CD14-positive monocyte (primary cell): Measurements from ENCODE around the gene ACTA2. TPM values are rescaled to one million over a fixed set of nuclear protein-coding genes. Genes with fewer than 3 reads are reported as not detected.

Experiments
- DNase-seq, 3 donors: peaks; one replicate each; pipeline ENCODE4 v3.0.0-alpha.2; 2011 to 2022
- H2AFZ ChIP-seq: 2 replicates; pipeline ENCODE4 v1.6.0; 2012; ENCODE audit warnings: mild to moderate bottlenecking, low read depth, low read length, inconsistent platforms; ENCODE audit not compliant: insufficient read depth, poor library complexity, severe bottlenecking
- H3K27ac ChIP-seq, 2 donors: 1 replicate in 1 of 2; 2 replicates in 1 of 2; pipeline ENCODE4 v1.5.1; 2012 to 2013; ENCODE audit warnings: low read length in 2 of 2, control low read depth in 1 of 2, inconsistent platforms in 1 of 2, low read depth in 1 of 2, mild to moderate bottlenecking in 1 of 2
- H3K27me3 ChIP-seq, 2 donors: one replicate each; pipeline versions ENCODE4 v1.6.0 to v1.6.1; 2011 to 2013; ENCODE audit warnings: low read length in 2 of 2; ENCODE audit not compliant: control insufficient read depth in 2 of 2, insufficient read depth in 2 of 2
- H3K36me3 ChIP-seq, 2 donors: replicated peaks in 1 of 2; 1 replicate in 1 of 2; 2 replicates in 1 of 2; pipeline versions ENCODE4 v1.5.1 to v1.6.1; 2012 to 2013; ENCODE audit warnings: low read length in 2 of 2, control low read depth in 1 of 2, inconsistent platforms in 1 of 2, mild to moderate bottlenecking in 1 of 2; ENCODE audit not compliant: insufficient read depth in 2 of 2, control insufficient read depth in 1 of 2
- H3K4me1 ChIP-seq, 2 donors: 1 replicate in 1 of 2; 2 replicates in 1 of 2; pipeline versions ENCODE4 v1.5.1 to v1.6.1; 2012 to 2013; ENCODE audit warnings: low read length in 2 of 2, control low read depth in 1 of 2, inconsistent platforms in 1 of 2, mild to moderate bottlenecking in 1 of 2, moderate library complexity in 1 of 2; ENCODE audit not compliant: insufficient read depth in 2 of 2, control insufficient read depth in 1 of 2
- H3K4me2 ChIP-seq: replicated peaks from 2 replicates; pipeline ENCODE3; 2012; ENCODE audit warnings: low read length, moderate library complexity, mild to moderate bottlenecking; ENCODE audit not compliant: poor library complexity, severe bottlenecking; ENCODE audit errors: extremely low read depth
- H3K4me3 ChIP-seq, 3 experiments: fragments of 200-600 bp in 1 of 3; sonication (generic) in 1 of 3; replicated peaks in 1 of 3; 1 replicate in 2 of 3; 2 replicates in 1 of 3; pipeline ENCODE4 v1.5.1; 2011 to 2013; ENCODE audit warnings: low read length in 3 of 3, mild to moderate bottlenecking in 3 of 3, control low read depth in 2 of 3, low read depth in 2 of 3, inconsistent platforms in 1 of 3, moderate library complexity in 1 of 3
- H3K79me2 ChIP-seq: 2 replicates; pipeline ENCODE4 v1.6.0; 2012; ENCODE audit warnings: mild to moderate bottlenecking, control low read depth, inconsistent platforms, low read length, moderate library complexity; ENCODE audit not compliant: insufficient read depth
- H3K9ac ChIP-seq: 2 replicates; pipeline ENCODE4 v1.6.0; 2017; ENCODE audit warnings: low read length, mild to moderate bottlenecking; ENCODE audit not compliant: insufficient read depth, poor library complexity, severe bottlenecking
- H3K9me3 ChIP-seq, 2 donors: replicated peaks in 1 of 2; 1 replicate in 1 of 2; 2 replicates in 1 of 2; pipeline versions ENCODE4 v1.5.1 to v1.6.1; 2012 to 2013; ENCODE audit warnings: low read length in 2 of 2, control low read depth in 1 of 2; ENCODE audit not compliant: control insufficient read depth in 1 of 2, insufficient read depth in 1 of 2
- H4K20me1 ChIP-seq: 2 replicates; pipeline ENCODE4 v1.6.0; 2012; ENCODE audit warnings: mild to moderate bottlenecking, low read length, control low read depth, moderate library complexity; ENCODE audit not compliant: insufficient read depth
- H3K27ac Mint-ChIP-seq, 7 donors: one replicate each; pipeline ENCODE4 v1.8.0; 2020; ENCODE audit warnings: mild to moderate bottlenecking in 7 of 7, mixed read lengths in 7 of 7, moderate library complexity in 6 of 7, inconsistent platforms in 2 of 7
- H3K27me3 Mint-ChIP-seq, 3 donors: one replicate each; pipeline ENCODE4 v1.8.0; 2021 to 2022; ENCODE audit warnings: low read depth in 3 of 3, mild to moderate bottlenecking in 3 of 3, mixed read lengths in 3 of 3, moderate library complexity in 3 of 3, inconsistent platforms in 1 of 3
- H3K36me3 Mint-ChIP-seq, 2 donors: one replicate each; pipeline ENCODE4 v1.8.0; 2020; ENCODE audit warnings: mixed read lengths in 2 of 2, inconsistent platforms in 1 of 2, mild to moderate bottlenecking in 1 of 2
- H3K4me1 Mint-ChIP-seq: one replicate; pipeline ENCODE4 v1.8.0; 2020; ENCODE audit warnings: mild to moderate bottlenecking, mixed read lengths
- H3K4me3 Mint-ChIP-seq, 2 donors: one replicate each; pipeline ENCODE4 v1.8.0; 2020; ENCODE audit warnings: mild to moderate bottlenecking in 2 of 2, mixed read lengths in 2 of 2, moderate library complexity in 1 of 2
- H3K9me3 Mint-ChIP-seq, 7 donors: one replicate each; pipeline ENCODE4 v1.8.0; 2020 to 2022; ENCODE audit warnings: mixed read lengths in 7 of 7, mild to moderate bottlenecking in 6 of 7, moderate library complexity in 6 of 7, inconsistent platforms in 2 of 7
- WGBS: methylation state at CpG from one replicate; pipeline ENCODE4 v1.1.5; 2013; ENCODE audit warnings: missing lambda C conversion rate; ENCODE audit not compliant: insufficient coverage; 5-methylcytosine and 5-hydroxymethylcytosine counted together
- intact Hi-C, 2 donors: fragments of 100-400 bp; cut with micrococcal nuclease; formaldehyde crosslinking; loops; one replicate each; pipeline versions ENCODE4 v1.15.0 to v1.15.1; 2023
- polyA plus RNA-seq, 3 donors: library from polyadenylated mRNA; depleted of rRNA in 1 of 3; unstranded in 2 of 3; stranded (reverse) in 1 of 3; fragments of 300-500 nt in 2 of 3; fragments of >200 nt in 1 of 3; fragmentation: Illumina TruSeq in 2 of 3; gene quantifications; 1 replicate in 2 of 3; 2 replicates in 1 of 3; pipeline ENCODE4 v1.2.3, GENCODE V29; 2012 to 2021
- TF ChIP-seq, protein P1 (sequence below): fragments of 200-600 bp; IDR thresholded peaks from one replicate; pipeline ENCODE4 v1.8.0; 2022; ENCODE audit warnings: antibody characterized with exemption, mild to moderate bottlenecking

Gene ACTA2
- polyA plus RNA-seq, 3 donors, result 4.4 to 12.3 (median 6.8) TPM

- Histone ChIP-seq H3K4me2 (peak overlapping the region; percentile 44), H4K20me1 (no peaks in the 10 kb centered on the region), H3K79me2 (no peaks in the 10 kb centered on the region), H3K9me3 (no peaks in the 10 kb centered on the region), H3K4me1 (peaks cover 25 to 28% of the 10 kb centered on the region in 2 donors), H3K27ac (peak overlapping the region in 1 of 2 donors; percentile 45), H2AFZ (peak overlapping the region; percentile 17), H3K4me3 (no peak overlapping the region), H3K27me3 (no peaks in the 10 kb centered on the region), H3K9ac (no peak overlapping the region), H3K36me3 (no peaks in the 10 kb centered on the region)
- DNase-seq, result peak in 1 of 3 donors; percentile 17
- WGBS, result no CpG with 5 or more reads among the region's 3 CpGs
- Mint-ChIP-seq H3K27ac (peak overlapping the region; percentile 5 to 75 (median 43)), H3K36me3 (peaks cover 4 to 23% of the 10 kb centered on the region in 2 donors), H3K4me3 (peak overlapping the region in 1 of 2 donors; percentile 40), H3K27me3 (peaks cover 0 to 2% (median 0%) of the 10 kb centered on the region in 3 donors), H3K4me1 (peaks cover 34% of the 10 kb centered on the region), H3K9me3 (peaks cover 0 to 2% (median 0%) of the 10 kb centered on the region in 7 donors)
- TF ChIP-seq, protein P1, sequence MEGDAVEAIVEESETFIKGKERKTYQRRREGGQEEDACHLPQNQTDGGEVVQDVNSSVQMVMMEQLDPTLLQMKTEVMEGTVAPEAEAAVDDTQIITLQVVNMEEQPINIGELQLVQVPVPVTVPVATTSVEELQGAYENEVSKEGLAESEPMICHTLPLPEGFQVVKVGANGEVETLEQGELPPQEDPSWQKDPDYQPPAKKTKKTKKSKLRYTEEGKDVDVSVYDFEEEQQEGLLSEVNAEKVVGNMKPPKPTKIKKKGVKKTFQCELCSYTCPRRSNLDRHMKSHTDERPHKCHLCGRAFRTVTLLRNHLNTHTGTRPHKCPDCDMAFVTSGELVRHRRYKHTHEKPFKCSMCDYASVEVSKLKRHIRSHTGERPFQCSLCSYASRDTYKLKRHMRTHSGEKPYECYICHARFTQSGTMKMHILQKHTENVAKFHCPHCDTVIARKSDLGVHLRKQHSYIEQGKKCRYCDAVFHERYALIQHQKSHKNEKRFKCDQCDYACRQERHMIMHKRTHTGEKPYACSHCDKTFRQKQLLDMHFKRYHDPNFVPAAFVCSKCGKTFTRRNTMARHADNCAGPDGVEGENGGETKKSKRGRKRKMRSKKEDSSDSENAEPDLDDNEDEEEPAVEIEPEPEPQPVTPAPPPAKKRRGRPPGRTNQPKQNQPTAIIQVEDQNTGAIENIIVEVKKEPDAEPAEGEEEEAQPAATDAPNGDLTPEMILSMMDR, result no peak
- intact Hi-C loops, result no loop called here
Measured at GRCh38 chr10:88944813-88945212, 7.8 kb downstream of the ACTA2 start.

DNA sequence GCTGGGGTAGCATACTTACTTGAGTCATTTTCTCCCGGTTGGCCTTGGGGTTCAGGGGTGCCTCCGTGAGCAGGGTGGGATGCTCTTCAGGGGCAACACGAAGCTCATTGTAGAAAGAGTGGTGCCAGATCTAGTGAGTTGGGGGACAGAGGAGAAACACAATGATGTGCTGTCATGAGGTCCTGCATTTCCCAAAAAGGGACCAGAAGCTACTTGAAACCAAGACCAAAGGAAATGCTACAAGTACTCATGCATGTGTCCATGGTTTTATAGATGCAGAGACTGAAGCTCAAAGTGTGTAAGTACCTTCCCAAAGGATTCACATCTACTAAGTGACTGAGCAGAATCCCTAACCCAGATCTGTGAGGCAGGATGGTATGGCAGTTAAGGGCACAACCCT, 8.8 kb downstream of the ACTA2 start:
- no peaks in the 10 kb centered on the region for H3K36me3 ChIP-seq
- 100% methylated on average over 3 of the region's 3 CpGs for WGBS
- no peak for DNase-seq

More for the DNA sequence above, 8.8 kb downstream of the ACTA2 start:
- H3K36me3 Mint-ChIP-seq, result peaks cover 4 to 29% of the 10 kb centered on the region in 2 donors
- TF ChIP-seq, protein P1, result no peak
- H3K27ac Mint-ChIP-seq, result no peak overlapping the region
- Histone ChIP-seq H4K20me1 (no peaks in the 10 kb centered on the region), H3K9ac (no peak overlapping the region), H3K4me3 (no peak overlapping the region), H3K9me3 (no peaks in the 10 kb centered on the region), H3K79me2 (no peaks in the 10 kb centered on the region), H3K27ac (no peak overlapping the region), H3K4me2 (no peak overlapping the region), H3K27me3 (no peaks in the 10 kb centered on the region), H3K4me1 (peaks cover 25 to 28% of the 10 kb centered on the region in 2 donors), H2AFZ (no peak overlapping the region)
- peaks cover 0 to 2% (median 0%) of the 10 kb centered on the region in 7 donors for H3K9me3 Mint-ChIP-seq
- peaks cover 34% of the 10 kb centered on the region for H3K4me1 Mint-ChIP-seq
- no peak overlapping the region for H3K4me3 Mint-ChIP-seq
- intact Hi-C loops, result no loop called here
- H3K27me3 Mint-ChIP-seq, result peaks cover 0 to 2% (median 0%) of the 10 kb centered on the region in 3 donors
